Neutrophil (primary cell): Measurements from ENCODE around the gene VSTM4.

Experiments
- H3K27ac ChIP-seq: fragments of 200-600 bp; sonication (generic); 2 replicates; pipeline ENCODE4 v1.5.1; 2016; ENCODE audit warnings: mild to moderate bottlenecking, moderate library complexity
- H3K27me3 ChIP-seq: fragments of 200-600 bp; sonication (generic); 2 replicates; pipeline ENCODE4 v1.6.0; 2016; ENCODE audit warnings: mild to moderate bottlenecking
- H3K36me3 ChIP-seq: fragments of 200-600 bp; sonication (generic); 2 replicates; pipeline ENCODE4 v1.5.1; 2017
- H3K4me1 ChIP-seq, 2 experiments: fragments of 200-600 bp in 1 of 2; sonication (generic) in 1 of 2; 1 replicate in 1 of 2; 2 replicates in 1 of 2; pipeline versions ENCODE4 v1.5.1 to v1.6.1; 2013 to 2016; ENCODE audit warnings: low read depth in 1 of 2, low read length in 1 of 2, mild to moderate bottlenecking in 1 of 2, moderate library complexity in 1 of 2; ENCODE audit not compliant: control insufficient read depth in 1 of 2, insufficient read depth in 1 of 2
- H3K4me3 ChIP-seq, 2 experiments: fragments of 200-600 bp in 1 of 2; sonication (generic) in 1 of 2; 1 replicate in 1 of 2; 2 replicates in 1 of 2; pipeline ENCODE4 v1.5.1; 2013 to 2016; ENCODE audit warnings: low read depth in 1 of 2, low read length in 1 of 2, mild to moderate bottlenecking in 1 of 2, moderate library complexity in 1 of 2
- H3K9me3 ChIP-seq: fragments of 200-600 bp; sonication (generic); 2 replicates; pipeline ENCODE4 v1.5.1; 2016
- TF ChIP-seq, protein P1 (sequence below): fragments of 200-600 bp; sonication (generic); IDR thresholded peaks from 2 replicates; pipeline ENCODE4 v1.5.1; 2016; ENCODE audit warnings: antibody characterized with exemption

The VSTM4 gene

DNA sequence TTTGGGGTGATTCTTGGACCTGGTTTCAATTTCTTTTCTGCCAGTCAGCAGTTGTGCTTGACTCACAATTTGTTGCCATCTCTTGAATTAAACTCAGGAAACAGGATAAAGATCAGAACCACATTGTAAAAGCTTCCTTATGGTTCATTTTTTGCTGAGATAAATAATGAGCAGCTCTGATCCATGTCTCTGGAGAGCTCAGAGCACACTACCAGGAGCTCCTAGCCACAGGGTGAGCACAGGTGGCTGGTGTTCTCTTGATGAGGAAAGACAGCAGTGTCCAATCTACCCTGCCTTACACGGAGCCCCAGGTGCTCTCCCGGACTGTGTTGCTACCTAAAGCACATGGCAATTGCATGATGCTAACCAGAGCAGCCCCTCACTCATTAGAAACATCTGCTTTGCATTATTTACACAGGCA is 35.7 kb upstream of the VSTM4 start:
- no peak overlapping the region for H3K4me3 ChIP-seq
- TF ChIP-seq, protein P1, sequence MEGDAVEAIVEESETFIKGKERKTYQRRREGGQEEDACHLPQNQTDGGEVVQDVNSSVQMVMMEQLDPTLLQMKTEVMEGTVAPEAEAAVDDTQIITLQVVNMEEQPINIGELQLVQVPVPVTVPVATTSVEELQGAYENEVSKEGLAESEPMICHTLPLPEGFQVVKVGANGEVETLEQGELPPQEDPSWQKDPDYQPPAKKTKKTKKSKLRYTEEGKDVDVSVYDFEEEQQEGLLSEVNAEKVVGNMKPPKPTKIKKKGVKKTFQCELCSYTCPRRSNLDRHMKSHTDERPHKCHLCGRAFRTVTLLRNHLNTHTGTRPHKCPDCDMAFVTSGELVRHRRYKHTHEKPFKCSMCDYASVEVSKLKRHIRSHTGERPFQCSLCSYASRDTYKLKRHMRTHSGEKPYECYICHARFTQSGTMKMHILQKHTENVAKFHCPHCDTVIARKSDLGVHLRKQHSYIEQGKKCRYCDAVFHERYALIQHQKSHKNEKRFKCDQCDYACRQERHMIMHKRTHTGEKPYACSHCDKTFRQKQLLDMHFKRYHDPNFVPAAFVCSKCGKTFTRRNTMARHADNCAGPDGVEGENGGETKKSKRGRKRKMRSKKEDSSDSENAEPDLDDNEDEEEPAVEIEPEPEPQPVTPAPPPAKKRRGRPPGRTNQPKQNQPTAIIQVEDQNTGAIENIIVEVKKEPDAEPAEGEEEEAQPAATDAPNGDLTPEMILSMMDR = no peak
- no peaks in the 10 kb centered on the region for H3K4me1 ChIP-seq
- no peak overlapping the region for H3K27ac ChIP-seq
- H3K27me3 ChIP-seq = no peaks in the 10 kb centered on the region
- peaks cover 16% of the 10 kb centered on the region for H3K36me3 ChIP-seq
- no peaks in the 10 kb centered on the region for H3K9me3 ChIP-seq

DNA sequence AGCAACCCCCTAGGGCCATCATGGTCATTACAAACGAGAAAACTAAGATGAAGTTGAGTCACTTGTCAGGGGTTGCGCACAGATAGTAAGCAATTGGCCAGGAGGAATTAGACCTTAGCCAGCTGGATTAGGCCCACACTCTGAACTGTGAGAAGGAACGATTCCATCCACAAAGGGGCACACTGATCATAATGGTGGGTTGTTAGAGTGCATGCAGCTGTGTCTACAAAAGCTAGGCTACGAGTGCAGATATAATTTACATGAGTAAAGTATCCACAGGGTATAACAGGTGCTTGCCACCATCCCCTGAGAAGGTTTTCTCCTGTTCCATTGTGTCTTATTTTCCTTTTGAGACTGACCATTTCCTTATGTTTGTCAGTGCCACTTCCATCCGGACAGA is 35.1 kb upstream of the VSTM4 start:
- Histone ChIP-seq H3K36me3 (peaks cover 13% of the 10 kb centered on the region), H3K4me1 (no peaks in the 10 kb centered on the region), H3K27ac (no peak overlapping the region), H3K27me3 (no peaks in the 10 kb centered on the region), H3K4me3 (no peak overlapping the region), H3K9me3 (no peaks in the 10 kb centered on the region)
- TF ChIP-seq, protein P1 = no peak

DNA sequence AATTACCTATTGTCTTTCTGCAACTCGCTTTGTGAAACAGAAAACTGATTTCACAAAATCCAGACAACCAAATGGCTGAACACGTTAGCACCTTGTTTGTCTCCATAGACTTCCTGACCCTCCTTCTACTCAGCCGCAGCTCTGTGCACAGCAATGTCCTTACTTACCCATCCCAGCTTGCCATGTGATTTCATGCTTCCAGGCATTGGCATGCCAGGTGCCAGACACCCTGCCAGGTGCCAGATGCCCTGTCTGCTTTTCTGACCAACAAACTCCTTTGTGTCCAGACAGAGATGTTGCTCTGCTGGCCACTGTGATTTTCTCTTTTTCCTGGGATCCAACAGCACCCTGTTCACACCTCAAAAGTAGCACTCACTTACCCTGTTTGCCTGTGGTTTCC is 34.6 kb upstream of the VSTM4 start:
- Histone ChIP-seq H3K27ac (no peak overlapping the region), H3K4me1 (no peaks in the 10 kb centered on the region), H3K36me3 (peaks cover 7% of the 10 kb centered on the region), H3K9me3 (no peaks in the 10 kb centered on the region), H3K27me3 (no peaks in the 10 kb centered on the region), H3K4me3 (no peak overlapping the region)
- TF ChIP-seq, protein P1 = no peak

DNA sequence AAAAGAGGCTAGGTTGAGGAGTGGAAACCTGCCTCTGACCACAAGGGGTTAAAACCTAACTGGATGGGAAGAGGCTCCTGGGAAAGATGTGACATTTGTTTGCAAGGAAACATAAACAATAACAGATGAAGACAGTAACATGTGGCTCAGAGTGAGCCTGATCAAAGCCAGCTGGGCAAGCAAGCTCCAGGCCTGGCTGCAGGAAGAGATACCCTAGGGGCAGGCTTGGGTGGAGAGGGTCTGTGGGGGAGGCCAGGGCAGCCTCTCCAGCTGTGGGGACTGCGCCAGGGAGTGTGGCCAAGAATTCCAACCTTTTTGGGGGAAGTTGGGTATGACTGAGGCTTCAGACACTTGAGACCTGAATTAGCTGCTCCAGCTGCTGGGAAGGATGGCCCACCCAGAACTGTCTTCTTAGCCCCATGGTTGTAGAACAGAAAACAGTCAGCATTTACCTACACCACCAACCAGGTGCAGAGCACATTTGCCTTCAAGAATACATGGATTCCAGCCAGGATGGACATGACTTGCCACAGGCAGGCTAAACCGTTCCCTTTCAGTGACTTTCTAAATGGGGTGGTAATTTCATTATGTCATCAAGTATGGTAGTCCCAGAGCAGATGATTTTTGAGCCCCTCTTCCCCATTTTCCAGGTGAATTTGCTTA is 28.9 kb upstream of the VSTM4 start:
- no peaks in the 10 kb centered on the region for H3K9me3 ChIP-seq
- no peaks in the 10 kb centered on the region for H3K36me3 ChIP-seq
- TF ChIP-seq, protein P1 = no peak
- no peak overlapping the region for H3K4me3 ChIP-seq
- no peak overlapping the region for H3K27ac ChIP-seq
- H3K4me1 ChIP-seq = no peaks in the 10 kb centered on the region
- no peaks in the 10 kb centered on the region for H3K27me3 ChIP-seq

GRCh38 chr10:49143249-49143648 is 27.9 kb upstream of the VSTM4 start:
- Histone ChIP-seq H3K4me1 (no peaks in the 10 kb centered on the region), H3K9me3 (no peaks in the 10 kb centered on the region), H3K4me3 (no peak overlapping the region), H3K27me3 (no peaks in the 10 kb centered on the region), H3K36me3 (no peaks in the 10 kb centered on the region), H3K27ac (no peak overlapping the region)
- TF ChIP-seq, protein P1 = no peak
